Ishikawa (cell line): ENCODE measurements around the gene DYNC1H1.

Source experiments
- CEBPB ChIP-seq: IDR thresholded peaks from 2 replicates; pipeline ENCODE4 v1.6.1; 2012
- CREB1 ChIP-seq: IDR thresholded peaks from 2 replicates; pipeline ENCODE4 v1.6.1; 2012; ENCODE audit warnings: low read depth
- EGR1 ChIP-seq: IDR thresholded peaks from 2 replicates; pipeline ENCODE4 v1.6.1; 2012
- EP300 ChIP-seq: IDR thresholded peaks from 2 replicates; pipeline ENCODE4 v1.6.1; 2012; ENCODE audit warnings: borderline replicate concordance
- FOXM1 ChIP-seq: IDR thresholded peaks from 2 replicates; pipeline ENCODE4 v1.6.1; 2012; ENCODE audit warnings: low read depth, borderline replicate concordance
- NFIC ChIP-seq: IDR thresholded peaks from 2 replicates; pipeline ENCODE4 v1.6.1; 2012
- RAD21 ChIP-seq: IDR thresholded peaks from 2 replicates; pipeline ENCODE4 v1.6.1; 2012; ENCODE audit warnings: low read depth
- REST ChIP-seq: IDR thresholded peaks from 2 replicates; pipeline ENCODE4 v1.6.1; 2012; ENCODE audit warnings: low read depth, mild to moderate bottlenecking
- TAF1 ChIP-seq: IDR thresholded peaks from 2 replicates; pipeline ENCODE4 v1.6.1; 2012; ENCODE audit warnings: low read depth, mild to moderate bottlenecking
- TCF12 ChIP-seq: IDR thresholded peaks from 2 replicates; pipeline ENCODE4 v1.6.1; 2012; ENCODE audit warnings: low read depth
- TEAD4 ChIP-seq: IDR thresholded peaks from 2 replicates; pipeline ENCODE4 v1.6.1; 2012
- USF1 ChIP-seq: IDR thresholded peaks from 2 replicates; pipeline ENCODE4 v1.6.1; 2012
- YY1 ChIP-seq: IDR thresholded peaks from 2 replicates; pipeline ENCODE4 v1.6.1; 2012; ENCODE audit warnings: low read depth
- ZBTB7A ChIP-seq: IDR thresholded peaks from 2 replicates; pipeline ENCODE4 v1.6.1; 2012; ENCODE audit warnings: low read depth
- TF ChIP-seq, protein P1 (sequence below): IDR thresholded peaks from 2 replicates; pipeline ENCODE4 v1.6.1; 2012

The DYNC1H1 gene

DNA sequence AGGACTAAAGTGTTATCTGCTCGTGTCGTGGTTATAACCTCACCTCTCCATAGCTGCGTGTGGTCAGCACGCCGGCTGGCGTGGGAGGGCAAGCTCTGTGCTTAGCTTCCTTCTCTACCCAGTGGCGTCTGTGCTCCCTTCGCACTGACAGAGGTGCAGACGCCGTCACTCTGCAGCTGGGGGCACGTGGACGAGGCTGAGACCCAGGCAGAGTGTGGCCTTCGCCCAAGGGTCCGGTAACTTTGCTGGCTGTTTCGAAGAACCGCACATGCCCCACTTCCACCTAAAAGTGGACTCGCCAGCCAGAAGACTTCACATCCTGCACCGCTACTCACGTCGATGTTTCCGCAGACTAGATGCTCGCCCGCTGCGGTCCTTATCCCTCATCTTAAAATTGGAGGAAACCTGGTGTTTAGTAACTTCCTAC is 35.9 kb upstream of the DYNC1H1 start:
- TF ChIP-seq YY1: no peak
- no peak for TF ChIP-seq RAD21
- TF ChIP-seq FOXM1: no peak
- no peak for TF ChIP-seq NFIC
- no peak for TF ChIP-seq TAF1
- TF ChIP-seq TCF12: no peak

- no peak for TF ChIP-seq TCF12
- no peak for TF ChIP-seq EGR1
- no peak for TF ChIP-seq TEAD4
- TF ChIP-seq USF1: no peak
- TF ChIP-seq YY1: no peak
- TF ChIP-seq, protein P1, sequence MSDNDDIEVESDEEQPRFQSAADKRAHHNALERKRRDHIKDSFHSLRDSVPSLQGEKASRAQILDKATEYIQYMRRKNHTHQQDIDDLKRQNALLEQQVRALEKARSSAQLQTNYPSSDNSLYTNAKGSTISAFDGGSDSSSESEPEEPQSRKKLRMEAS: no peak
- TF ChIP-seq EP300: no peak
- TF ChIP-seq CREB1: no peak
- no peak for TF ChIP-seq TAF1
- TF ChIP-seq RAD21: no peak
- TF ChIP-seq REST: no peak
- TF ChIP-seq NFIC: no peak
- TF ChIP-seq FOXM1: no peak
Measured at GRCh38 chr14:101929096-101929495, 35.3 kb upstream of the DYNC1H1 start.

GRCh38 chr14:101929946-101930345 is 34.4 kb upstream of the DYNC1H1 start:
- no peak for TF ChIP-seq TEAD4
- TF ChIP-seq TCF12: no peak
- TF ChIP-seq YY1: no peak
- TF ChIP-seq RAD21: no peak
- TF ChIP-seq CEBPB: no peak
- TF ChIP-seq FOXM1: no peak
- no peak for TF ChIP-seq CREB1
- no peak for TF ChIP-seq REST
- no peak for TF ChIP-seq ZBTB7A
- TF ChIP-seq, protein P1: no peak
- TF ChIP-seq NFIC: no peak
- TF ChIP-seq TAF1: no peak
- TF ChIP-seq USF1: no peak
- no peak for TF ChIP-seq EGR1
- no peak for TF ChIP-seq EP300

DNA sequence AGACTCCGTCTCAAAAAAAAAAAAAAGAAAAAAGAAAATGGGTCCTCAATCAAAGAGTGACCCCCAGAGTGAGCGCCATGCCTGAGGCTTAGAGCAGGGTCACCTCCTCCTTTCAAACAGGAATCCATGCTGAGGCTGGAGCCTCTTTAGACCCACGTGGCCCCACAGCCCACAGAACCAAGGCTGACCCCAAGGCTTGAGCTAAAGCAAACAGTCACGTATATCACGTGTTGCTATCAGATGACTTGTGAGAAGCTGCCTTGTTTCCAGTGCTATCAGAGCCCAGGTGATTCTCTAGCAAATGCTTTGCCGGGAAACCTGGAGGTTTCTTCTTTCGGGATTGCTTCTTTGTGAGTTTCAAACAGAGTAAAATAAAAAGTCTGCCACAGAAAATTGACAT is 31.7 kb upstream of the DYNC1H1 start:
- no peak for TF ChIP-seq CREB1
- no peak for TF ChIP-seq NFIC
- TF ChIP-seq RAD21: no peak
- no peak for TF ChIP-seq EP300
- TF ChIP-seq USF1: no peak
- no peak for TF ChIP-seq TCF12
- TF ChIP-seq, protein P1: no peak
- no peak for TF ChIP-seq YY1
- no peak for TF ChIP-seq TEAD4
- TF ChIP-seq ZBTB7A: no peak
- no peak for TF ChIP-seq TAF1
- TF ChIP-seq REST: no peak
- no peak for TF ChIP-seq EGR1
- TF ChIP-seq FOXM1: no peak
- TF ChIP-seq CEBPB: no peak
